SK-N-SH treated with all-trans-retinoic acid at 6 μM for 48 hours (cell line): Measurements from ENCODE around the gene PLSCR5.

Source experiments
- ATAC-seq: fragments of 200-7000 bp; cut with Tn5 transposase; 3 replicates; pipeline ENCODE4 v1.9.1; 2020; ENCODE audit warnings: mild to moderate bottlenecking, moderate library complexity
- ARNTL ChIP-seq: fragments of 450-650 bp; formaldehyde crosslinking; IDR thresholded peaks from 2 replicates; pipeline ENCODE4 v1.5.0; 2020; ENCODE audit warnings: low read depth, mild to moderate bottlenecking, moderate library complexity, borderline replicate concordance
- BACH2 ChIP-seq: fragments of 250-450 bp; sonication (Bioruptor Pico); IDR thresholded peaks from 2 replicates; pipeline ENCODE4 v1.9.0; 2021; ENCODE audit warnings: mild to moderate bottlenecking, borderline replicate concordance
- CSDC2 ChIP-seq: fragments of 250-450 bp; sonication (Bioruptor Pico); IDR thresholded peaks from 2 replicates; pipeline ENCODE4 v1.5.0; 2020; ENCODE audit warnings: mild to moderate bottlenecking, moderate library complexity
- CSRNP3 ChIP-seq: fragments of 250-450 bp; sonication (Bioruptor Pico); IDR thresholded peaks from 2 replicates; pipeline ENCODE4 v1.5.1; 2021; ENCODE audit warnings: mild to moderate bottlenecking, moderate library complexity
- ESRRG ChIP-seq: fragments of 250-450 bp; sonication (Bioruptor Pico); IDR thresholded peaks from 2 replicates; pipeline ENCODE4 v1.6.1; 2021; ENCODE audit warnings: mild to moderate bottlenecking
- GLIS3 ChIP-seq: fragments of 250-450 bp; sonication (Bioruptor Pico); IDR thresholded peaks from 2 replicates; pipeline ENCODE4 v1.5.0; 2020; ENCODE audit warnings: mild to moderate bottlenecking, moderate library complexity
- OSR1 ChIP-seq: fragments of 250-450 bp; sonication (Bioruptor Pico); IDR thresholded peaks from 2 replicates; pipeline ENCODE4 v1.8.0; 2022; ENCODE audit warnings: moderate library complexity, mild to moderate bottlenecking, inconsistent platforms
- PATZ1 ChIP-seq: fragments of 250-450 bp; sonication (Bioruptor Pico); IDR thresholded peaks from 2 replicates; pipeline ENCODE4 v1.8.0; 2020; ENCODE audit warnings: mild to moderate bottlenecking, moderate library complexity, borderline replicate concordance
- POU6F1 ChIP-seq: fragments of 250-450 bp; sonication (Bioruptor Pico); IDR thresholded peaks from 2 replicates; pipeline ENCODE4 v1.8.0; 2021; ENCODE audit warnings: low read depth, mild to moderate bottlenecking, moderate library complexity, borderline replicate concordance
- PPARA ChIP-seq: fragments of 250-450 bp; sonication (Bioruptor Pico); IDR thresholded peaks from 2 replicates; pipeline ENCODE4 v1.5.0; 2020; ENCODE audit warnings: mild to moderate bottlenecking, borderline replicate concordance
- RARB ChIP-seq: fragments of 250-450 bp; sonication (Bioruptor Pico); IDR thresholded peaks from 2 replicates; pipeline ENCODE4 v1.8.0; 2021; ENCODE audit warnings: mild to moderate bottlenecking, moderate library complexity
- SNAI2 ChIP-seq: fragments of 250-450 bp; sonication (Bioruptor Pico); IDR thresholded peaks from 2 replicates; pipeline ENCODE4 v1.5.0; 2020; ENCODE audit warnings: mild to moderate bottlenecking, moderate library complexity
- TCF4 ChIP-seq: fragments of 250-450 bp; sonication (Bioruptor Pico); IDR thresholded peaks from 2 replicates; pipeline ENCODE4 v1.8.0; 2021; ENCODE audit warnings: mild to moderate bottlenecking, moderate library complexity, borderline replicate concordance
- TOX ChIP-seq: fragments of 250-450 bp; sonication (Bioruptor Pico); IDR thresholded peaks from 2 replicates; pipeline ENCODE4 v1.8.0; 2021; ENCODE audit warnings: mild to moderate bottlenecking, moderate library complexity, borderline replicate concordance
- ZC3H10 ChIP-seq: fragments of 250-450 bp; sonication (Bioruptor Pico); IDR thresholded peaks from 2 replicates; pipeline ENCODE4 v1.5.1; 2021; ENCODE audit warnings: mild to moderate bottlenecking, moderate library complexity
- ZFP3 ChIP-seq: fragments of 250-450 bp; sonication (Bioruptor Pico); IDR thresholded peaks from 2 replicates; pipeline ENCODE4 v1.5.0; 2020; ENCODE audit warnings: mild to moderate bottlenecking, moderate library complexity
- ZNF565 ChIP-seq: fragments of 450-650 bp; formaldehyde crosslinking; conservative IDR thresholded peaks from 2 replicates; pipeline ENCODE4 v1.5.0; 2020; ENCODE audit warnings: low read depth, mild to moderate bottlenecking, moderate library complexity
- ZNF70 ChIP-seq: fragments of 450-650 bp; formaldehyde crosslinking; IDR thresholded peaks from 2 replicates; pipeline ENCODE4 v1.5.0; 2020; ENCODE audit warnings: mild to moderate bottlenecking, moderate library complexity
- TF ChIP-seq, protein P1 (sequence below): fragments of 250-450 bp; sonication (Bioruptor Pico); IDR thresholded peaks from 2 replicates; pipeline ENCODE4 v1.5.0; 2020; ENCODE audit warnings: mild to moderate bottlenecking, moderate library complexity

The PLSCR5 gene

GRCh38 chr3:146561463-146561862 is 43.7 kb downstream of the PLSCR5 start:
- no peak for TF ChIP-seq PATZ1
- no peak for ATAC-seq

- no peak for TF ChIP-seq OSR1 (CRISPR knock-in tag)
- TF ChIP-seq ESRRG (CRISPR knock-in tag), result no peak
- ATAC-seq, result no peak
Measured at GRCh38 chr3:146560678-146561077, 44.5 kb downstream of the PLSCR5 start.

GRCh38 chr3:146559388-146559787 is 45.8 kb downstream of the PLSCR5 start:
- no peak for ATAC-seq
- TF ChIP-seq ZNF70, result no peak
- no peak for TF ChIP-seq ZC3H10 (CRISPR knock-in tag)

DNA sequence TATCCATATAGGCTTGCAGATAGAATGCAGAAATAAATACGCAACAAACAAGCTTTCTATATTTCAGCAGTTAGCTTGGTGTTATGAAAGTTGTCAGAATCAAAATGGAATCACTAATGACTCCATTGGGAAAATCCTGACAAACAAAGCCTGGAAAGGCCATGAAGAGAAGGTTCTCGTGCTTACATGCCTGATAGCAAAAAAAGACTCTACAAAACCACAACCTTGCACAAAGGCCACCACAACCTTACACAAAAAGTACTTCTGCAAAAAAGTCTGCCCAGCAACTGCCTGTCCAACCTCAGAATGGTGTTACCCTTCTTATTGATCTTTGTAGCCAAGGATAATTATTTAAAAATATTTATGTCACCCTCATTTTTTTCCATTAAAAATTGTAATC is 46.4 kb downstream of the PLSCR5 start:
- TF ChIP-seq SNAI2 (CRISPR knock-in tag) (no peak), BACH2 (CRISPR knock-in tag) (no peak)
- ATAC-seq, result no peak

DNA sequence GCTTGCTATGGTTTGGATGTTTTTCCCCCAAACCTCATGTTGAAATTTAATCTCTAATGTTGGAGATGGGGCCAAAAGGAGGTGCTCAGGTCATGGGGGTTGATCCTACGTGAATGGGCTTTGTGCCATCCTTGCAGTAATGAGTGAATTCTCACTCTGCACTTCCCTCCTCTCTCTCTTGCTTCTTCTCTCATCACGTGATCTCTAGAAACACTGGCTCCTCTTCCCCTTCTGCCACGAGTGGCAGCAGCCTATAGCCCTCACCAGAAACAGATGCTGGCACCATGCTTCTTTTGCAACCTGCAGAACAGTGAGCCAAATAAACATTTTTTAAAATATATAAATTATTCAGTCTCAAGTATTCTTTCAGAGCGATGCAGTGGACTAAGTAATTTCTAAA is 47.4 kb downstream of the PLSCR5 start:
- ATAC-seq, result no peak
- no peak for TF ChIP-seq ZFP3
- TF ChIP-seq POU6F1, result no peak
- TF ChIP-seq TCF4 (CRISPR knock-in tag), result no peak
- no peak for TF ChIP-seq ZNF565 (CRISPR knock-in tag)
- TF ChIP-seq PATZ1, result no peak
- TF ChIP-seq ZC3H10 (CRISPR knock-in tag), result no peak
- no peak for TF ChIP-seq PPARA (CRISPR knock-in tag)
- TF ChIP-seq, protein P1, sequence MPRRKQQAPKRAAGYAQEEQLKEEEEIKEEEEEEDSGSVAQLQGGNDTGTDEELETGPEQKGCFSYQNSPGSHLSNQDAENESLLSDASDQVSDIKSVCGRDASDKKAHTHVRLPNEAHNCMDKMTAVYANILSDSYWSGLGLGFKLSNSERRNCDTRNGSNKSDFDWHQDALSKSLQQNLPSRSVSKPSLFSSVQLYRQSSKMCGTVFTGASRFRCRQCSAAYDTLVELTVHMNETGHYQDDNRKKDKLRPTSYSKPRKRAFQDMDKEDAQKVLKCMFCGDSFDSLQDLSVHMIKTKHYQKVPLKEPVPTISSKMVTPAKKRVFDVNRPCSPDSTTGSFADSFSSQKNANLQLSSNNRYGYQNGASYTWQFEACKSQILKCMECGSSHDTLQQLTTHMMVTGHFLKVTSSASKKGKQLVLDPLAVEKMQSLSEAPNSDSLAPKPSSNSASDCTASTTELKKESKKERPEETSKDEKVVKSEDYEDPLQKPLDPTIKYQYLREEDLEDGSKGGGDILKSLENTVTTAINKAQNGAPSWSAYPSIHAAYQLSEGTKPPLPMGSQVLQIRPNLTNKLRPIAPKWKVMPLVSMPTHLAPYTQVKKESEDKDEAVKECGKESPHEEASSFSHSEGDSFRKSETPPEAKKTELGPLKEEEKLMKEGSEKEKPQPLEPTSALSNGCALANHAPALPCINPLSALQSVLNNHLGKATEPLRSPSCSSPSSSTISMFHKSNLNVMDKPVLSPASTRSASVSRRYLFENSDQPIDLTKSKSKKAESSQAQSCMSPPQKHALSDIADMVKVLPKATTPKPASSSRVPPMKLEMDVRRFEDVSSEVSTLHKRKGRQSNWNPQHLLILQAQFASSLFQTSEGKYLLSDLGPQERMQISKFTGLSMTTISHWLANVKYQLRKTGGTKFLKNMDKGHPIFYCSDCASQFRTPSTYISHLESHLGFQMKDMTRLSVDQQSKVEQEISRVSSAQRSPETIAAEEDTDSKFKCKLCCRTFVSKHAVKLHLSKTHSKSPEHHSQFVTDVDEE, result no peak
- no peak for TF ChIP-seq SNAI2 (CRISPR knock-in tag)
- TF ChIP-seq TOX (CRISPR knock-in tag), result no peak
- TF ChIP-seq, all 23 proteins: peak for 0

- no peak for ATAC-seq
- TF ChIP-seq RARB (CRISPR knock-in tag) (no peak), GLIS3 (CRISPR knock-in tag) (no peak), TOX (CRISPR knock-in tag) (no peak), CSRNP3 (CRISPR knock-in tag) (no peak), OSR1 (CRISPR knock-in tag) (no peak), ZNF565 (CRISPR knock-in tag) (no peak), ARNTL (CRISPR knock-in tag) (no peak), CSDC2 (CRISPR knock-in tag) (no peak), POU6F1 (no peak), ZFP3 (no peak), ESRRG (CRISPR knock-in tag) (no peak)
- TF ChIP-seq, protein P1, result no peak
Measured at GRCh38 chr3:146555311-146555710, 49.8 kb downstream of the PLSCR5 start.
